NCI-H774 (cell line): Measurements from ENCODE around the gene RNF130.
"Not testable (repeated sequence)": the region's sequence is repeated elsewhere in the genome, so short reads cannot be mapped to it uniquely, and the experiment has no call there.

ENCODE experiments used
- DNase-seq: peaks from one replicate; lab custom pipeline; 2025; lab: John Stamatoyannopoulos, UW

The RNF130 gene

DNA sequence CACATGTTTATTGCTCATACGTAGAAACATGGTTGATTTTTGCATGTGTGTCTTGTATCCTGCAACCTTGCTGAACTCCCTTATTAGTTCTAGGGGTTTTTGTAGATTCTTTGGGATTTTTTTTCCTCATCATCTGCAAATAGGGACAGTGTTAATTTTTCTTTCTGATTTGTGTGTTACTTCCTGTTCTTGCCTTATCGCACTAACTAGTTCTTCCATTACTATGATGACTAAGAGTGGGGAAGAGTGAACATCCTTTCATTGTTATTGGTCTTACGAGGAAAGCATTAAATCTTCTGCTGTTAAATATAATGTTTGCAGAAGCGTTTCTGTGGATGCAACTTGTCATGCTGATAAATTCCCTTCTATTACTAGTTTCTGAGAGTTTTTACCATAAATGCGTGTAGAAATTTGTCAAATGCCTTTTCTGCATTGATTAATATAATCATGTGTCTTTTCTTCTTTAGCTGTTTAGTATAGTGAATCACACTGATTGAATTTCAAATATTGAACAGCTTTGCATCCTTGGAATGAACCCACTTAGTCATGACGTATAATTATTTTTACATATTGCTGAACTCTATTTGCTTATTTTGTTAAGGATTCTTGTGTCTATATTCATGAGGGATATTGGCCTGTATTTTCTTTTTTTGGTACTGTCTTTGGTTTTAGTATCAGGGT is 32.1 kb upstream of the RNF130 start:
- DNase-seq = no peak

DNA sequence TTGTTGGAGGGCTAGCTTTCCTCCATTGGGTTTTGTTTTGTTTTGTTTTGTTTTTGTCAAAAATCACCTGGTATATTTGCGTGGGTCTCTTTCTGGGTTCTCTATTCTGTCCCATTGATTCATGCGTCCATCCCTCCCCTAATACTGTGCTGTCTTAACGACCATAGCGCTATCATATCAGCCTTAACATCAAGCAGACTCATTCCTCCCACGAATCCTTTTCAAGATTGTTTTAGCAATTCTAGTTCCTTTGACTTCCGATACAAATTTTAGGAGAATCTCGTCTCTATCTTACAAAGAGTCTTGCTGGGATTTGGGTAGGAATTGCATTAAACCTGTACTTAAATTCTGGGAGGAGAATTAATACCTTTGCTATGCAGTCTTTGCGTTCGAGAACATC is 31.1 kb upstream of the RNF130 start:
- no peak for DNase-seq

DNA sequence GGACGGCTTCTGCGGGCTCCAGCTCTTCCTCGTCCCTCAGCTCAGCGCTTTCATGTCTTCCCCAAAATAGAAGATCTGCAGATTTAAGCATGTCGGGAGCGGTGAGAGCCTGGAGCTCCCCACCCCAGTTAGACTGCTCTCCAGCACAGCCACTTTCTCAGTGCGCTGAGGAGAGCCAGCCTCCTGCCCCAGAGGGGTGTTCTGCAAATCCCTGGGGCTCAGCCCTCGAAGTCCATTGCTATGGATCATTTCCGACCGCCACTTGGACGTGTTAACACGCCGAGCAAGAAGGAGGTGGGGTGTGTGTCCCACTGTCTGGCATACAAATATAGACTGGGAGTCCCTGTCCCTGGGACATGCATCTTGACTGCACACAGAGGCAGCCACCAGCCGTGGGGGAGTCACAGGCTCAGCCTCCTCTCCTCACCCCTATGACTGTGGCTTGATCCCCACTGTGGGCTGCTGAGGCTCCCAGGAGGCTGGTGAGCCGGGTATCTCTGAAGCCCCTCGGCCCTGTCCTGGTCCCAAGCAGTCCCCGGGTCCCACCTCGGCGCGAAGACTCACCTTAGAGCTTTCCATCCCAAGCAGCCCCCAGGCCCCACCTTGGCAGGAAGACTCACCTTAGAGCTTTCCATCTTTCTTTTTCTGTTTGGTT is 30.0 kb upstream of the RNF130 start:
- DNase-seq = no peak

DNA sequence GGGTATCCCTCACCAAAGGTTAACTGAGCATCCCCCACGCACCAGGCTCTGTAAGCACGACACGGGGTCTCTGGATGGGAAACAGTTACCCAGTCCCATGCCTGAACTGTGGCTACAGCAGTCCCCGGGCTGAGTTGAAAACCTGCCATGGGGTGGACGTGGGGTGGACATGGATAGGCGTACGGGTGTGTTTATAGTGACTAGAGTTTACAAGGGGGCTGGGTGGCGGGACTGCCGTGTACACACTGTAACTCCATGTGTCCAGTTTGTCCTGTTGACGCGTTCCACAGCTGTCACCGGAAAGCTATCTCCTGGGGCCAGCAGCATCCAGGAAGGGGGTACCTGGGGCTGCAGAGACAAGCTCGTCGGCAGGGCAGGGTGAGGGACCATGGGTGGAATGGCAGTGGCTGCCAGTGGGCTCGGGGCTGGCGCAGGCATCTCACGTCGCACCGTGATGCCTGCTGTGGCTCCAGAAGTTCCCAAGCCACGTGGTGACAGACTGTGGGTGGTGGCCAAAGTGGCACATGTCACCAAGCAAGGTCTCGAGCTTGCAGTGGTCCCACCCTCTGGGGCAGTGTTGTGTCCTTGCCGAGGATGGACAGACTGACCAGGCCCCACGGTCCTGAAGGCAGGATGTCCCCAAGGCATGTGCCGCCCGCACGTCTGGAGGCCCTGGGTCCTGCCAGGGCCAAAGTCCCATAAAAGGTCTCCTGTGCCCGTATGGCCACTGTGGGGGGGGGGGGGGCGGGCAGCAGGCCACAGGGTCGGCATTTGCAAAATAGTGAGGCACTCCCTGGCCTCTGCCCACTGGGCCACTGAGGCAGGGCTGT is 29.3 kb upstream of the RNF130 start:
- no peak for DNase-seq

DNA sequence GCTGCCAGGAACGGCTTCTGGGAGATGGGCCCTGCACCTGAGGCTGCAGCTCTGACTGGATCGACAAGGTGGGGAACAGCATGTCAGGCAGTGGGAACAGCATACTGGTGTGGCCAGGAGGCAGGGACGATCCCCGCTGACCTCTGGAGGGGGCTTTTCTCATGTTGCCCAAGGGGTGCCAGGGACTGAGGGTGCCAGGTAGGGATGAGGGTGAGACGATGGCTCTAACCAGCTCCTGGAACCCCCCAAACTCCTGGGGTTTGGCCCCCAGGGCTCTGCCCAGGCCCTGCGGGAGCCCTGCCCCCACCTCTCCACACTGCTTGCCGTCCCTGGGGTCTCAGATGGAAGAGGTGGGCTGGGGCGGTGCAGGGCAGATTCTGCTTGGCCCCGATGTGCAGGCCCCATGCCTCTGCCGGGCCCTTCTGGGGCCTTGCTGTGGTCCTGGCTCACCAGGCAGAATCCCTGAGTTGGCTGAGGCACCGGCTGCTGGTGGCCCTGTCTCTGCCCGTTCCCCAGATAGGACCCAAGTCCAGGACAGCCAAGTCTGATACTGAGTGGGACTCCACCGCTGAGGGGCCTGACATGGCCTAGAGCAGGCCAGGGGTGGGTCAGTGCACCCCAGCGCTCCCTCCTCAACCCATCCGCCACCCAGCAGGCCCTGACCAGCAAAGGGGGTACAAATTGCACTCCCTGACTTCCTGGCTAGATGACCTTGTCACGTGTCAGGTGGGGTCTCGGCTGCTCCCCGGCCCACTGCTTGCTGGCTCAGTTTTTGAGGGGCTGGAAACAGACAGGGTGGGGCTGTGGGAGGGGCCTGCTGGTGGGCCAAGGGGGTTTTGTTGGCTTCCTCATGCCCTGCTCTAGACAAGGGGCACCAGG is 28.4 kb upstream of the RNF130 start:
- no peak for DNase-seq

DNA sequence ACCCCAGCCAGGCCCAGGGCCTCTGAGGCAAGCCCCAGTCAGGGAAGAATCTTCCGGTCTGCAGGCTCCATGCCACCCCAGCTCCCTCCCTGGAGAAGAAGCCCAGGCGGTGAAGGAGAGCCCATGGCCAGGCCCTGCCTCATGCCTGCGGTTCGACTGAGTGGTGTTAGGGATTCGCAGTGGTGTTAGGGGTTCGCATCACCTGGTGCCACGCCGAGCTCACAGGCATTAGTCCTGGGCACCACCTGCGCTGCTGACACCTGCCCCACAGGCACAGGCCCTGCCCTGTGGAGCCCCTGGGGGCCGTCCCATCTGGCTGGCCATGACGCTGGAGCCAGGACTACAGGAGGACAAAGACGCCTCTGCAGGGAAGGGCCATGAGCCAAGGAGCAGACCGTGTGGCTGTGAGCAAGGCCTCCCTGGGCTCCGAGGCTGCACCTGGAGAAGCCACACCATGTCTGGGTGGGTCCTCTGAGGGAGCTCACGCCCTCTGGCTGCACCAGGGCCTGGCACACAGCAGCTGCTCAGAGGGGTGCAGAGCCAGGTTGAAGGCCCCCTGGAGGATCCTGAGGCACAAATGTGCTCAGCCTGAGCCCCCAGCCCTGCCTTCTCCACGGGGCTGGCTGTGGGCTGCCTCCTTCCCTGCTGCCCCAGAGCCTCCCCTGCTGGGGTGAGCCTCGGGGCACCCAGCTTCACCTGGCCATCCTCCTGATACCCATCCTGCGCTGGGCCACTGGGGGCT is 27.6 kb upstream of the RNF130 start:
- no peak for DNase-seq

DNA sequence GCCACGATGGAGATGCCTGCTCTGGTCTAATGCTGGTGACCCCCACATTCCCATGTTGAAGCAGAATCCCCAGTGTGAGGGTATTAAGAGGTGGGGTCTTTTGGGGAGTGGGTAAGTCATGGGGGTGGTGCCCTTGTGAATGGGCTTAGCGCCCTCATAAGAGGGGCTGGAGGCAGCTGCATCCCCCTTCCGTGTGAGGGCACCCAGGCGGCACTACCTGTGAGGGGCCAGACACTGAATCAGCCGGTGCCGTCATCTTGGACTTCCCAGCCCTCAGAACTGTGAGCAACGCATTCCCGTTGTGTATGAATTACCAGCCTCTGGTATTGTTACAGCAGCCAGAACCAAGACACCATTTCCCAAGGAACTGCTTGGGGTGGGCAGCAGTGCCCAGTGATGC is 27.0 kb upstream of the RNF130 start:
- no peak for DNase-seq

DNA sequence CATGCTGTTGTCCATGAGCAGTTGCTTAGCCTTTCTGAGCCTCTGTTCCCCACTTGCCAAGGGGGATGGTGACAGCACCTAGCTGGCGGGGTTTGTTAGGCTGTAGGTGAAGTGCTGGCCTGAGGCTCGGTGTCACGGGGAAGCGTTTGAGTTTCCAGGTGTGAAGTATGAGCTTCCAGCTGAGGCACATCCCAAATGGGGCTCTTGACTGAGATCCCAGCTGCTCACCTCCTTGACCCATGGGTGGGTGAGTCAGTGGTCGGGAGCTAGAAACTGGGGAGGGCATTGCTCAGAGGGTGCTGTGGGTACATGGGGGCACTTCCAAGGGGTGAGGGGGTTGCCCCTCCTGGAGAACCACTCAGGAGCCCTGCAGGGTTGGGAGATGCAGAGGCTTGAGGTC is 26.4 kb upstream of the RNF130 start:
- no peak for DNase-seq

DNA sequence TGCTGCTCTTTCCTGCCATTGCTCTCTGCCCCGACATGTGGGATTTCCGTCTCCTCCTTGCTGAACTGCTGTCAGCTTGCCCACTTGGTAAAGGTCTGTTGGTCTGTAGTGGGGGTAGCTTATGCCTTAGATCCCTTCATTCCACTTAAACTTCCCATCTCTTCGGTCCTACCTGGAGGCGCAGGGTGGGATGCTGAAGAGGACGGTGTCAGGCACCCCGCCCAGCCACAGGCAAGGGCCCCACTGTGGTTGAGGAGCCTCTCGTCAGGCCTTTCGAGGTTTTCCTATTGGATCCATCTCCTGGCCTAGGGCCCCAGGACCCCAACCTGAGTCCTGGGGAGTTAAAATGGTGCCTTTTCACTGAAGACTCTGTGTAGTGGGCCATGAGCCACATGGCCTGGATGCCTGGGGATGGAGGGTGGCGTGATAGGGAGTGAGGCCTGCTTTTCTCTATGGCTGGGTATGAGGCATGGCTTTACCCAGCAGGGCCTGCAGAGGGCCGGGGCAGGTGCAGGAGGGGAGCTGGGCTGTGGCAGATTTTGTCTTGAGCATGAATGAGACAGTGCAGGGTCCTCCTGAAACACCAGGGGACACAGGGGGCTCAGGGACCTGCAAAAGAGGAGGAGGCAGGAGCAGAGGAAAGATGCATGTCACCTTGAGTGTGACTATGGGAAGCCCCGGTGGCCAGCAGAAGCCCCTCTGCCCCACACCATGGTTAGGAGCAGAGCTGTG is 25.8 kb upstream of the RNF130 start:
- DNase-seq = no peak

DNA sequence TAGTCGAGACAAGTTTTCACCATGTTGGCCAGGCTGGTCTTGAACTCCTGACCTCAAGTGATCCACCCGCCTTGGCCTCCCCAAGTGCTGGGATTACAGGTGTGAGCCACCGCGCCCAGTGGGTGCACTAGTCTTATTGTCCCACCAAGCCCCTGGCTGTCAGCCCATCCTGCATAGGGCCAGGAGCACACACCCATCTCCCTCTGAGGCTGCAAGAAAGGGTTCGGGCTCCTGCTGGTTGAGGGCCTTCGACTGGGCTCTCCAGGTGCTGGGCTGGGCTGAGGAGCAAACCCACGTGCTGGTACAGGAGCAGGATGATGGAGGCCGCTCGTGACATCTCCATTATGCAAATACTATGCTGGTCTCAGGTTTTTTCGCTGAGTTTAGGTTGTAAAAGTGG is 25.1 kb upstream of the RNF130 start:
- no peak for DNase-seq

DNA sequence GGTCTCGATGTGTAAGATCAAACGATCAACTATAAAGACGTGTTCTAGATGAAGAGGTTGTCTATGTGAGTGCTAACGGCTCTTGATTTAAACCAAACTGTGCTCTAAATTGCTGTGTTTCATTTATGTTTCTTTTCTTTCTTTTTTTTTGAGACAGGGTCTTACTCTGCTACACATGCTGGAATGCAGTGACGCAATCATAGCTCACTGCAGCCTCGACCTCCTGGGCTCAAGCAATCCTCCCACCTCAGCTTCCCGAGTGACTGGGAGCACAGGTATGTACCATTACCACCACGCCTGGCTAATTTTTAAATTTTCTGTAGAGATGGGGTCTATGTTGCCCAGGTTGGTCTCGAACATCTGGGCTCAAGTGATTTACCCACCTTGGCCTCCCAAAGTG is 24.0 kb upstream of the RNF130 start:
- no peak for DNase-seq

DNA sequence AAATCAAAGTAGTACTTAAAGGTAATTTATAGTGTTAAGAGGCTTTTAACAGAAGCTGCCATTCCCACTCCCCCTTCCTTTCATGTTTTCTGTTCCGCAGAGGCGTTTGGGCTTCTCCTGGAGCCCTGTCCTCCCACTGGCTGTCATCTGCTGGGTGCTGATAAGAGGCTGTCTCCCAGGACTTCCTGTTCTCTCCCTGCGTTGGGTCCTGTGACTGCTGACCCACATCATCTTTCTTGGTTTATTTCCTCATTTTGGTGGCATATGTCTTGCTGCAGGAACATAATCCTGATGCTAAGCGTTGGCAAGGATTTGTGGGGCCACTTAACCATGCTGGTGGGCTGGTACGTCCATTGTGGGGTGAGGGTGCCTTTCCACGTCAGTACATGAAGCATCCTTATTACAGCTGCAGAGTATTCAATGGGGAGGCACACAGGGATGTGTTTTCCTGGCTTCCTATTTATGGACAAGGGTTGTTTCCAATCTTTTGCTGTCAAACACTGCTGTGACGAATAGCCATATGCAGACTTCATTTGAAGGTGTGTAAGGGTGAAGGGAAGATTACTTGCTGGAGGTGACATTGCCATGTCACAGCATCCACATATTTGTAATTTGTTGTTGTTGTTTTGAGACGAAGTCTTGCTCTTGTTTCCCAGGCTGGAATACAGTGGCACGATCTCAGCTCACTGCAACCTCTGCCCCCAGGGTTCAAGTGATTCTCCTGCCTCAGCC is 22.3 kb upstream of the RNF130 start:
- DNase-seq = no peak

DNA sequence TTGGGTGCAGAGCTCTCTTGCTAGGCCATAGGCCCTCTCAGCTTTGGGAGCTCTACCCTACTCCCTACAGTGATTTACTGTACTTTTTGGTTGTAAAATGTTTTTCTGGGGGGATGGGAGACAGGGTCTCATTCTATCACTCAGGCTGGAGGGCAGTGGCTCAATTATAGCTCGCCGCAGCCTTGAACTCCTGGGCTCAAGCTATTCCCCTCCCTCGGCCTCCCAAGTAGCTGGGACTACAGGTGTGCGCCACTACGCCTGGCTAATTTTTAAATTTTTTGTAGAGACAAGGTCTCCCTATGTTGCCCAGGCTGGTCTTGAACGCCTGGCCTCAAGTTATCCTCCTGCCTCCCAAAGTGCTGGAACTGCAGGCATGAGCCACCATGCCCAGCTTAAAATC is 21.7 kb upstream of the RNF130 start:
- no peak for DNase-seq

DNA sequence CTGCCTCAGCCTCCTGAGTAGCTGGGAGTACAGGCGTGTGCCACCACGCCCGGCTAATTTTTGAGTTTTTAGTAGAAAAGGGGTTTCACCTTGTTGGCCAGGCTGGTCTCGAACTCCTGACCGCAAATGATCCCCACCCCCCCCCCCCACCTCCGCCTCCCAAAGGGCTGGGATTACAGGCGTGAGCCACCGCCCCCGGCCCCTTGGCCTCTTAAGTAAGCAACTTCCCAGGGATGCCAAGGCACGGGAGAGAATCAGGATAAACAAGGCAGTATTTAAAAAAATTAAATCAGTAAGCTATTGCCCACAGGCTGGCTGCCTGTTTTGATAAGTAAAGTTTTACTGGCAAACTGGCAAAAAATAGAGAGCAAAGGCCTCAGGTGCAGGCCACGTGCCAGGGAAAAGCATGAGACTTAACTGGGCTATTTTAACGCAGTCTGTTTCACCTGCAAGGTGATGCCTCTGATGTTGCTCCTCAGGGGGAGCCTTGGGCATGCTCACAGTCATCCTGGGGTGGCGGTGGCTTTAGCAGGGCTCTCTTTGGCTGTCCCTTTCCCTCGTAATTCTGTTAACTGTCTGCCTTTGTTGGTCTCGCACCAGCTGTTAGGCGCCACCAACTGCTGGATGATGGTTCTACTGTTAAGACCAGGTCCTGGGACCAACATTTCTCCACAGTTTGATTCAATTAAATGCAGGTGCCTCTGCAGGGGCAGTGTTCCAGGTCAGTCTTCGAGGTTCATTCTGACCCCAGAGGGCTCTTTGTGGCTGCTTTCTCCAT is 19.4 kb upstream of the RNF130 start:
- DNase-seq = no peak

DNA sequence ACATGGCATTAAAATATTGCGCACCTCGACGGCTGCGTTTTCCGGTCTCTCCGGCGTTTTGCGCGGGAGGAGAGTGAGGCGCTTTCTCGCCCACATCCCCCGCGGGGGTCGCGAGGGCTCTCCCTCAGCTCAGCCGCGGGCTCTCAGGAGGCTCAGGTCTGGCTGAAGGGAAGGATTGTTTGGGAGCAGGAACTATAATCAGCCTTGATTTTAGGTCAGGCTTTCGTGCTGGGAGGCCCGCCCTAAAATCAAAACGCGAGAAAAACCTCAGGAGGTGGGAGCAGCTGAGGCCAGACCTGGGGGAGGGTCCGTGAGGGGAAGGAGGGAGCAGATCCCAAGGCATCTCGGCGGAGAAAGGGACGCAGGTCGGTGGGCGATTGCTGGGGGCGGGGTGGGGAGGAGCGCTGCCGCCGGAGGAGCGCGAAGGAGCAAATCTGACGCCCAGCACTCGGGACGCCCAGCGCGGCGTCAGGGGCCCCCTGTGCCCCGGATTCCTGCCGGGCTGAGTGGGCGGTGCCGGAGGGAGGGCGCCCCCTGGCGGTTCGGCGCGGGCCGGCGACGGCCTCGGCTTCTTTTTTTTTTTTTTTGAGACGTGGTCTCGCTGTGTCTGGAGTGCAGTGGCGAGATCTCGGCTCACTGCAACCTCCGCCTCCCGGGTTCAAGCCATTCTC is 18.7 kb upstream of the RNF130 start:
- peak; percentile 55 for DNase-seq

DNA sequence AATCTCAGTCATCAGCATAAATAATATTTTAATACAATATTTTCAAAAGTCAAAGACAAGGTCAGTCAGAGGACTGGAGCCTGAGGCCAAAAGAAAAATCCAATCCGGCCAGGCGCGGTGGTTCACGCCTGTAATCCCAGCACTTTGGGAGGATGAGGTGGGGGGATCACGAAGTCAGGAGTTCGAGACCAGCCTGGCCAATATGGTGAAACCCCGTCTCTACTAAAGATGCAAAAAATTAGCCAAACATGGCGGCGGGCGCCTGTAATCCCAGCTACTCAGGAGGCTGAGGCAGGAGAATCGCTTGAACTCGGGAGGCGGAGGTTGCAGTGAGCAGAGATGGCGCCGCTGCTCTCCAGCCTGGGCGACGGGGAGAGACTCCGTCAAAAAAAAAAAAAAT is 18.1 kb upstream of the RNF130 start:
- DNase-seq = not testable (repeated sequence)

DNA sequence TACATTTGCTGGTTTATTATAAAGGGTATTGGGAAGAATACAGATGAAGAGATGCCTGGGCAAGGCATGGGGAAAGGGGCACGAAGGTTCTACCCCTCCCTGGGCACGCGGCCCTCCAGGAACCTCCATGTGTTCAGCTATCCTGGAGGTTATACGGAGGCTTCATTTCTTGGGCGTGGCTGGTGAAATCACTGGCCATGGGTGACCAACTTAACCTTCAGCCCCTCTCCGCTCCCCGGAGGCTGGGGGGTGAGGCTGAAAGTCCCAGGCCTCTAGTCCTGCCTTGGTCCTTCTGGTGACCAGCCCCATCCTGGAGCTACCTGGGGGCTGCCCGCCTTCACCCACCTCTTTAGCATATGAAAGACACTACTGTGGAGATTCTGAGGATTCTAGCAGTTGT is 17.0 kb upstream of the RNF130 start:
- DNase-seq = no peak

DNA sequence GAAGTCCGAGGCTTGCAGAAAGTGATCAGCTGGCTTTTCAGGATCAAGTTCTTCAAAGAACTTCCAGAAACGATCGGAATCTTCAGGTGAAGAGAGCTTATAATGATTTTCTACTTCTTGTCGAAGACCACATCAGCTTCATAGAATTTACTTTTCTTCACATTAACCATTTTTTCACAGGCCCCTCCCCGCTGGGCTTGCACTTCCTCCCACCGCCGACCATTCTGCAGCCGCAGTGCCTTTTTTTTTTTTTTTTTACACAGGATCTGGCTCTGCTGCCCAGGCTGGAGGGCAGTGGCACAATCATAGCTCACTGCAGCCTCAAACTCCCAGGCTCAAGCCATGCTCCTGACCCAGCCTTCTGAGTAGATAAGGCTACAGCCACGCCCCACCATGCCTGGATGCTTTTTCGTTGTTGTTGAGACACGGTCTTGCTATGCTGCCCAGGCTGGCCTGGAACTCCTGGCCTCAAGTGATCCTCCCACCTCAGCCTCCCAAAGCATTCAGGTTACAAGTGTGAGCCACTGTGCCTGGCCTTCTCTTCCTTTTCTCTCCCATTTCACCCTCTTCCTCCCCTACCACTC is 15.3 kb upstream of the RNF130 start:
- DNase-seq = no peak
